Measurements from ENCODE around the gene COL4A6. TPM values are rescaled to one million over a fixed set of nuclear protein-coding genes. Genes with fewer than 3 reads are reported as not detected.

COL4A6 gene
- polyA plus RNA-seq, 3 donors: not detected

GRCh38 chrX:108322234-108322633 is 116.0 kb downstream of the COL4A6 start:
- H3K4me3 ChIP-seq (replicated peaks in 1 of 3; ENCODE audit: low read depth in 2 of 3, low read length in 3 of 3): no peak overlapping the region
- no peaks in the 10 kb centered on the region for H3K9me3 ChIP-seq (replicated peaks in 1 of 2; ENCODE audit: control insufficient read depth in 1 of 2, insufficient read depth in 1 of 2, low read length in 2 of 2)
- peaks cover 0 to 3% (median 2%) of the 10 kb centered on the region in 3 donors for H3K27me3 Mint-ChIP-seq (ENCODE audit: low read depth in 3 of 3)
- no peak overlapping the region for H2AFZ ChIP-seq (ENCODE audit: insufficient read depth, low read depth, low read length, poor library complexity, severe bottlenecking)
- H3K27me3 ChIP-seq (ENCODE audit: control insufficient read depth in 2 of 2, insufficient read depth in 2 of 2, low read length in 2 of 2): no peaks in the 10 kb centered on the region
- peaks cover 0 to 2% (median 0%) of the 10 kb centered on the region in 7 donors for H3K9me3 Mint-ChIP-seq
- H3K9ac ChIP-seq (ENCODE audit: insufficient read depth, low read length, poor library complexity, severe bottlenecking): no peak overlapping the region
- H3K36me3 Mint-ChIP-seq: no peaks in the 10 kb centered on the region
- no peaks in the 10 kb centered on the region for H3K4me1 ChIP-seq (ENCODE audit: control insufficient read depth in 1 of 2, insufficient read depth in 2 of 2, low read length in 2 of 2)
- H3K36me3 ChIP-seq (replicated peaks in 1 of 2; ENCODE audit: control insufficient read depth in 1 of 2, insufficient read depth in 2 of 2, low read length in 2 of 2): no peaks in the 10 kb centered on the region
- TF ChIP-seq CTCF (IDR thresholded peaks at IDR 0.05): no peak
- no peak overlapping the region for H3K4me3 Mint-ChIP-seq
- no peak overlapping the region for H3K27ac ChIP-seq (ENCODE audit: low read depth in 1 of 2, low read length in 2 of 2)
- intact Hi-C loops (cut with micrococcal nuclease): no loop called here
- DNase-seq: no peak
- H3K27ac Mint-ChIP-seq: no peak overlapping the region
- no peaks in the 10 kb centered on the region for H3K79me2 ChIP-seq (ENCODE audit: insufficient read depth, low read length)
- no peak overlapping the region for H3K4me2 ChIP-seq (replicated peaks; ENCODE audit: extremely low read depth, low read length, poor library complexity, severe bottlenecking)
- no peaks in the 10 kb centered on the region for H4K20me1 ChIP-seq (ENCODE audit: insufficient read depth, low read length)
- H3K4me1 Mint-ChIP-seq: no peaks in the 10 kb centered on the region

GRCh38 chrX:108316456-108316855 is 121.8 kb downstream of the COL4A6 start:
- no peak overlapping the region for H3K4me3 ChIP-seq (replicated peaks in 1 of 3; ENCODE audit: low read depth in 2 of 3, low read length in 3 of 3)
- peaks cover 0 to 3% of the 10 kb centered on the region in 2 donors for H3K27me3 ChIP-seq (ENCODE audit: control insufficient read depth in 2 of 2, insufficient read depth in 2 of 2, low read length in 2 of 2)
- H3K27ac ChIP-seq (ENCODE audit: low read depth in 1 of 2, low read length in 2 of 2): no peak overlapping the region
- Mint-ChIP-seq H3K27ac (no peak overlapping the region), H3K36me3 (no peaks in the 10 kb centered on the region), H3K4me3 (no peak overlapping the region), H3K9me3 (peaks cover 0 to 2% (median 0%) of the 10 kb centered on the region in 7 donors), H3K4me1 (no peaks in the 10 kb centered on the region), H3K27me3 (ENCODE audit: low read depth in 3 of 3) (peaks cover 0 to 6% (median 2%) of the 10 kb centered on the region in 3 donors)
- H3K4me2 ChIP-seq (replicated peaks; ENCODE audit: extremely low read depth, low read length, poor library complexity, severe bottlenecking): no peak overlapping the region
- DNase-seq: no peak
- no peaks in the 10 kb centered on the region for H4K20me1 ChIP-seq (ENCODE audit: insufficient read depth, low read length)
- no peak for TF ChIP-seq CTCF (IDR thresholded peaks at IDR 0.05)
- no peaks in the 10 kb centered on the region for H3K36me3 ChIP-seq (replicated peaks in 1 of 2; ENCODE audit: control insufficient read depth in 1 of 2, insufficient read depth in 2 of 2, low read length in 2 of 2)
- WGBS (ENCODE audit: insufficient coverage): no CpG with 5 or more reads among the region's 1 CpG
- intact Hi-C loops (cut with micrococcal nuclease): no loop called here
- no peak overlapping the region for H3K9ac ChIP-seq (ENCODE audit: insufficient read depth, low read length, poor library complexity, severe bottlenecking)
- H2AFZ ChIP-seq (ENCODE audit: insufficient read depth, low read depth, low read length, poor library complexity, severe bottlenecking): no peak overlapping the region
- no peaks in the 10 kb centered on the region for H3K79me2 ChIP-seq (ENCODE audit: insufficient read depth, low read length)
- no peaks in the 10 kb centered on the region for H3K4me1 ChIP-seq (ENCODE audit: control insufficient read depth in 1 of 2, insufficient read depth in 2 of 2, low read length in 2 of 2)
- no peaks in the 10 kb centered on the region for H3K9me3 ChIP-seq (replicated peaks in 1 of 2; ENCODE audit: control insufficient read depth in 1 of 2, insufficient read depth in 1 of 2, low read length in 2 of 2)

All from CD14-positive monocyte (primary cell).